K562 (cell line): ENCODE measurements around the gene AGPAT4. TPM values are rescaled to one million over a fixed set of nuclear protein-coding genes. Genes with fewer than 3 reads are reported as not detected.

Source experiments
- FOXJ2 ChIP-seq: fragments of 200-800 bp; sonication (Bioruptor generic); IDR thresholded peaks from 2 replicates; pipeline ENCODE4 v1.6.1; 2016; ENCODE audit warnings: missing genetic modification characterization, missing compliant biosample characterization
- FOXK1 ChIP-seq: sonication (generic); formaldehyde crosslinking; IDR thresholded peaks from 2 replicates; pipeline ENCODE4 v1.8.0; 2022; ENCODE audit warnings: missing genetic modification reagents, mild to moderate bottlenecking, borderline replicate concordance
- GABPB2 ChIP-seq: fragments of 250-450 bp; sonication (Bioruptor Pico); conservative IDR thresholded peaks from 2 replicates; pipeline ENCODE4 v1.5.1; 2021; ENCODE audit warnings: mild to moderate bottlenecking
- HDAC1 ChIP-seq, 2 experiments: fragments of 450-650 bp; IDR thresholded peaks; 2 replicates each; pipeline ENCODE4 v1.6.1; 2016 to 2017; ENCODE audit warnings: inconsistent platforms in 1 of 2, mild to moderate bottlenecking in 1 of 2, moderate library complexity in 1 of 2
- JUND ChIP-seq, 2 experiments: IDR thresholded peaks; 2 replicates in 1 of 2; 3 replicates in 1 of 2; pipeline ENCODE4 v1.6.1; 2011; ENCODE audit warnings: borderline replicate concordance in 2 of 2, low read depth in 2 of 2, low read length in 2 of 2, improper control_type of control experiment in 1 of 2, missing biosample characterization in 1 of 2, missing genetic modification characterization in 1 of 2, missing genetic modification reagents in 1 of 2
- KDM4B ChIP-seq, 2 experiments: fragments of 450-650 bp in 1 of 2; sonication (generic) in 1 of 2; IDR thresholded peaks; 2 replicates each; pipeline ENCODE4 v1.6.1; 2016 to 2017; ENCODE audit warnings: borderline replicate concordance in 2 of 2, antibody characterized with exemption in 1 of 2, low read depth in 1 of 2, mild to moderate bottlenecking in 1 of 2
- LCOR ChIP-seq: sonication (generic); formaldehyde crosslinking; IDR thresholded peaks from 2 replicates; pipeline ENCODE4 v1.8.0; 2022; ENCODE audit warnings: mild to moderate bottlenecking, missing genetic modification reagents
- MEIS2 ChIP-seq: fragments of 450-650 bp; IDR thresholded peaks from 2 replicates; pipeline ENCODE4 v1.6.1; 2014; ENCODE audit warnings: mild to moderate bottlenecking; ENCODE audit not compliant: partially characterized antibody
- NONO ChIP-seq, 2 experiments: fragments of 200-400 bp in 1 of 2; fragments of 450-650 bp in 1 of 2; formaldehyde crosslinking in 1 of 2; IDR thresholded peaks; 2 replicates each; pipeline ENCODE4 v1.6.1; 2017; ENCODE audit warnings: low read depth in 2 of 2, mild to moderate bottlenecking in 2 of 2, moderate library complexity in 2 of 2, low read length in 1 of 2
- NR1H2 ChIP-seq: sonication (generic); formaldehyde crosslinking; IDR thresholded peaks from 2 replicates; pipeline ENCODE4 v1.4.0; 2020; ENCODE audit warnings: mild to moderate bottlenecking, missing genetic modification reagents
- SIRT6 ChIP-seq: IDR thresholded peaks from one replicate; pipeline ENCODE4 v1.6.1; 2012; ENCODE audit warnings: low read depth, mild to moderate bottlenecking, control low read depth, inconsistent platforms, low read length, moderate library complexity
- SNRNP70 ChIP-seq: fragments of 200-400 bp; formaldehyde crosslinking; optimal IDR thresholded peaks from 2 replicates; pipeline ENCODE3; 2017; ENCODE audit warnings: low read depth, low read length
- SRSF9 ChIP-seq: fragments of 200-400 bp; formaldehyde crosslinking; IDR thresholded peaks from 2 replicates; pipeline ENCODE4 v1.6.1; 2017; ENCODE audit warnings: low read depth, low read length, borderline replicate concordance
- TAF1 ChIP-seq: IDR thresholded peaks from 2 replicates; pipeline ENCODE4 v1.6.1; 2011; ENCODE audit warnings: mild to moderate bottlenecking, low read length, moderate library complexity; ENCODE audit not compliant: insufficient read depth, control insufficient read depth, severe bottlenecking; ENCODE audit errors: extremely low read depth
- TARDBP ChIP-seq: fragments of 450-650 bp; IDR thresholded peaks from 2 replicates; pipeline ENCODE4 v1.6.1; 2016
- TBL1XR1 ChIP-seq, 2 experiments: IDR thresholded peaks; 2 replicates each; pipeline ENCODE4 v1.6.1; 2012; ENCODE audit warnings: improper control_type of control experiment in 2 of 2, low read length in 2 of 2, mild to moderate bottlenecking in 1 of 2
- U2AF1 ChIP-seq: fragments of 200-400 bp; formaldehyde crosslinking; optimal IDR thresholded peaks from 2 replicates; pipeline ENCODE3; 2017; ENCODE audit warnings: mild to moderate bottlenecking, low read depth, low read length, moderate library complexity
- ZBTB8A ChIP-seq: fragments of 450-650 bp; IDR thresholded peaks from 2 replicates; pipeline ENCODE4 v1.6.1; 2018; ENCODE audit warnings: mild to moderate bottlenecking, moderate library complexity; ENCODE audit not compliant: partially characterized antibody
- ZEB2 ChIP-seq: fragments of 450-650 bp; IDR thresholded peaks from 2 replicates; pipeline ENCODE4 v1.6.1; 2016
- ZNF212 ChIP-seq: fragments of 450-650 bp; formaldehyde crosslinking; IDR thresholded peaks from 2 replicates; pipeline ENCODE4 v1.4.0; 2020; ENCODE audit warnings: mild to moderate bottlenecking
- ZNF24 ChIP-seq: fragments of 450-650 bp; IDR thresholded peaks from 2 replicates; pipeline ENCODE4 v1.6.1; 2016
- ZNF311 ChIP-seq: fragments of 250-450 bp; sonication (Bioruptor Pico); IDR thresholded peaks from 2 replicates; pipeline ENCODE4 v1.4.0; 2020; ENCODE audit warnings: mild to moderate bottlenecking, moderate library complexity
- polyA plus RNA-seq, 8 experiments: library from polyadenylated mRNA; depleted of rRNA in 4 of 8; stranded (reverse) in 5 of 8; unstranded in 3 of 8; fragments of >200 nt; fragmentation: Nextera tagmentation in 2 of 8; fragmentation: Illumina TruSeq in 1 of 8; extraction: Ambion mirVana in 2 of 8; extraction: Trizol in 1 of 8; gene quantifications; 2 replicates each; pipeline versions ENCODE4 v1.2.1 to v1.2.3, GENCODE V29; 2011 to 2014; ENCODE audit warnings: inconsistent platforms in 1 of 8, missing spikeins in 1 of 8
- total RNA-seq, 7 experiments: library from RNA; depleted of rRNA in 6 of 7; stranded (reverse); fragments of >200 nt in 6 of 7; fragmentation: Illumina TruSeq in 2 of 7; extraction: Trizol in 2 of 7; gene quantifications; 2 replicates each; pipeline versions ENCODE4 v1.2.1 to v1.2.3, GENCODE V29; 2011 to 2021; ENCODE audit warnings: low replicate concordance in 1 of 7
- TF ChIP-seq, protein P1 (sequence below): IDR thresholded peaks from 3 replicates; pipeline ENCODE4 v1.6.1; 2011; ENCODE audit warnings: borderline replicate concordance, mild to moderate bottlenecking, moderate library complexity; ENCODE audit not compliant: insufficient read length; ENCODE audit errors: extremely low read depth
- TF ChIP-seq, protein P2 (sequence below): fragments of 450-650 bp; IDR thresholded peaks from 2 replicates; pipeline ENCODE4 v1.7.0; 2016; ENCODE audit warnings: borderline replicate concordance

Gene AGPAT4
- total and polyA plus RNA-seq, 9 of the 15 experiments (the other 6 are each of a cell fraction or from before 2014, with no cell fraction given), result 2.2 to 15.0 (median 5.7) TPM

DNA sequence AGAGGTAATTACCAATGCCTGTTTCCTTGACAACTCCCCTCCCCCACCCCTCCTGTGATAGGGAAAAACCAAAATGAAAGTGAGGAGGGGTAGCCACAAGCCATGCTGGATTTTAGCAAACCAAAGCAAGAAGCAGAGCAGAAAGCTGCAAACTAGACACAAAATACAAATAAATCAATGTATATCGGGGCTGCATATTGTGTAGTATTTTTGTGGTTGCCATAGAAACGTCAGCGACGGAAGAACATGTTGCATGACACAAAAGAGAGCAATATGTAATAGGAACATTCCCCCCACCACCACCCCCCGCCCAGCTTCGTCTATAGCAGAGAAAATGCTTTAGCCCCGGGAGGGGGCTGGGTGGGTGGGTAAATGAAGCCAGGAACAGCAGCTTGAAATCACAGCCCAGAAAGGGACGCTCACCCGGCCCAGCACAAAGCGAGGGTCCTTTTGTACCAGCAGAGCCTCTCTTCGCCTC, 548 bp downstream of the AGPAT4 start (continued):
- no peak for TF ChIP-seq TAF1
- TF ChIP-seq SIRT6, result no peak
- TF ChIP-seq ZNF24, result no peak
- no peak for TF ChIP-seq TBL1XR1 (IDR thresholded peaks at IDR 0.05; ENCODE audit: low read length in 2 of 2)
- TF ChIP-seq ZEB2, result no peak
- no peak for TF ChIP-seq NR1H2 (CRISPR knock-in tag)
- no peak for TF ChIP-seq ZNF311 (CRISPR knock-in tag)
- no peak for TF ChIP-seq GABPB2 (CRISPR knock-in tag)
- no peak for TF ChIP-seq SRSF9
- TF ChIP-seq LCOR, result no peak
- TF ChIP-seq ZBTB8A, result no peak
- no peak for TF ChIP-seq TARDBP
- no peak for TF ChIP-seq MEIS2
- no peak for TF ChIP-seq ZNF212 (CRISPR knock-in tag)
- TF ChIP-seq FOXK1 (CRISPR knock-in tag), result no peak
- TF ChIP-seq FOXJ2, result peak; percentile 95
- TF ChIP-seq HDAC1 (IDR thresholded peaks at IDR 0.05), result peak in 1 of 2 experiments; percentile 40; a peak in 1 of 4 replicates
- no peak for TF ChIP-seq KDM4B (IDR thresholded peaks at IDR 0.05; ENCODE audit: borderline replicate concordance in 2 of 2, low read depth in 1 of 2)
- no peak for TF ChIP-seq SNRNP70
- TF ChIP-seq, protein P1, sequence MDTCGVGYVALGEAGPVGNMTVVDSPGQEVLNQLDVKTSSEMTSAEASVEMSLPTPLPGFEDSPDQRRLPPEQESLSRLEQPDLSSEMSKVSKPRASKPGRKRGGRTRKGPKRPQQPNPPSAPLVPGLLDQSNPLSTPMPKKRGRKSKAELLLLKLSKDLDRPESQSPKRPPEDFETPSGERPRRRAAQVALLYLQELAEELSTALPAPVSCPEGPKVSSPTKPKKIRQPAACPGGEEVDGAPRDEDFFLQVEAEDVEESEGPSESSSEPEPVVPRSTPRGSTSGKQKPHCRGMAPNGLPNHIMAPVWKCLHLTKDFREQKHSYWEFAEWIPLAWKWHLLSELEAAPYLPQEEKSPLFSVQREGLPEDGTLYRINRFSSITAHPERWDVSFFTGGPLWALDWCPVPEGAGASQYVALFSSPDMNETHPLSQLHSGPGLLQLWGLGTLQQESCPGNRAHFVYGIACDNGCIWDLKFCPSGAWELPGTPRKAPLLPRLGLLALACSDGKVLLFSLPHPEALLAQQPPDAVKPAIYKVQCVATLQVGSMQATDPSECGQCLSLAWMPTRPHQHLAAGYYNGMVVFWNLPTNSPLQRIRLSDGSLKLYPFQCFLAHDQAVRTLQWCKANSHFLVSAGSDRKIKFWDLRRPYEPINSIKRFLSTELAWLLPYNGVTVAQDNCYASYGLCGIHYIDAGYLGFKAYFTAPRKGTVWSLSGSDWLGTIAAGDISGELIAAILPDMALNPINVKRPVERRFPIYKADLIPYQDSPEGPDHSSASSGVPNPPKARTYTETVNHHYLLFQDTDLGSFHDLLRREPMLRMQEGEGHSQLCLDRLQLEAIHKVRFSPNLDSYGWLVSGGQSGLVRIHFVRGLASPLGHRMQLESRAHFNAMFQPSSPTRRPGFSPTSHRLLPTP, result no peak
- TF ChIP-seq, protein P2, sequence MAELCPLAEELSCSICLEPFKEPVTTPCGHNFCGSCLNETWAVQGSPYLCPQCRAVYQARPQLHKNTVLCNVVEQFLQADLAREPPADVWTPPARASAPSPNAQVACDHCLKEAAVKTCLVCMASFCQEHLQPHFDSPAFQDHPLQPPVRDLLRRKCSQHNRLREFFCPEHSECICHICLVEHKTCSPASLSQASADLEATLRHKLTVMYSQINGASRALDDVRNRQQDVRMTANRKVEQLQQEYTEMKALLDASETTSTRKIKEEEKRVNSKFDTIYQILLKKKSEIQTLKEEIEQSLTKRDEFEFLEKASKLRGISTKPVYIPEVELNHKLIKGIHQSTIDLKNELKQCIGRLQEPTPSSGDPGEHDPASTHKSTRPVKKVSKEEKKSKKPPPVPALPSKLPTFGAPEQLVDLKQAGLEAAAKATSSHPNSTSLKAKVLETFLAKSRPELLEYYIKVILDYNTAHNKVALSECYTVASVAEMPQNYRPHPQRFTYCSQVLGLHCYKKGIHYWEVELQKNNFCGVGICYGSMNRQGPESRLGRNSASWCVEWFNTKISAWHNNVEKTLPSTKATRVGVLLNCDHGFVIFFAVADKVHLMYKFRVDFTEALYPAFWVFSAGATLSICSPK, result no peak
- TF ChIP-seq NONO (IDR thresholded peaks at IDR 0.05; ENCODE audit: low read depth in 2 of 2, low read length in 1 of 2), result peak in 1 of 2 experiments; percentile 65; a peak in 1 of 4 replicates
- 0 out of 2 replicates have a peak, but pooled peaks have one; percentile 19 for TF ChIP-seq JUND (IDR thresholded peaks at IDR 0.05; ENCODE audit: borderline replicate concordance, low read depth, low read length)
- no peak for TF ChIP-seq JUND (tag; IDR thresholded peaks at IDR 0.05; ENCODE audit: borderline replicate concordance, low read depth, low read length)
- no peak for TF ChIP-seq U2AF1
